Osteocyte (in vitro differentiated cells): ENCODE data around the gene HOXD4. TPM values are rescaled to one million over a fixed set of nuclear protein-coding genes. Genes with fewer than 3 reads are reported as not detected.

Source experiments
- DNase-seq: peaks from one replicate; pipeline ENCODE4 v3.0.0; 2021; ENCODE audit warnings: mixed read lengths; ENCODE audit not compliant: unreplicated experiment; ENCODE audit errors: extremely low spot score
- H3K27ac Mint-ChIP-seq: one replicate; pipeline ENCODE4 v1.8.0; 2021; ENCODE audit warnings: mild to moderate bottlenecking, mixed read lengths; ENCODE audit not compliant: unreplicated experiment
- H3K27me3 Mint-ChIP-seq: one replicate; pipeline ENCODE4 v1.8.0; 2021; ENCODE audit warnings: mixed read lengths; ENCODE audit not compliant: unreplicated experiment
- H3K36me3 Mint-ChIP-seq: one replicate; pipeline ENCODE4 v1.8.0; 2021; ENCODE audit warnings: mixed read lengths; ENCODE audit not compliant: unreplicated experiment
- H3K4me1 Mint-ChIP-seq: one replicate; pipeline ENCODE4 v1.8.0; 2021; ENCODE audit warnings: mixed read lengths; ENCODE audit not compliant: unreplicated experiment
- H3K4me3 Mint-ChIP-seq: one replicate; pipeline ENCODE4 v1.8.0; 2021; ENCODE audit warnings: mild to moderate bottlenecking, moderate library complexity, mixed read lengths; ENCODE audit not compliant: unreplicated experiment
- H3K9me3 Mint-ChIP-seq: one replicate; pipeline ENCODE4 v1.8.0; 2021; ENCODE audit warnings: mixed read lengths; ENCODE audit not compliant: unreplicated experiment
- total RNA-seq: library from RNA; stranded (reverse); gene quantifications from 2 replicates; pipeline ENCODE4 v1.2.1, GENCODE V29; 2021
- TF ChIP-seq, protein P1 (sequence below): fragments of 200-600 bp; sonication (generic); IDR thresholded peaks from 2 replicates; pipeline ENCODE4 v1.5.0; 2021; ENCODE audit warnings: antibody characterized with exemption, mild to moderate bottlenecking, moderate library complexity

Gene HOXD4
- total RNA-seq, 1 donor from 2014 or later: not detected

DNA sequence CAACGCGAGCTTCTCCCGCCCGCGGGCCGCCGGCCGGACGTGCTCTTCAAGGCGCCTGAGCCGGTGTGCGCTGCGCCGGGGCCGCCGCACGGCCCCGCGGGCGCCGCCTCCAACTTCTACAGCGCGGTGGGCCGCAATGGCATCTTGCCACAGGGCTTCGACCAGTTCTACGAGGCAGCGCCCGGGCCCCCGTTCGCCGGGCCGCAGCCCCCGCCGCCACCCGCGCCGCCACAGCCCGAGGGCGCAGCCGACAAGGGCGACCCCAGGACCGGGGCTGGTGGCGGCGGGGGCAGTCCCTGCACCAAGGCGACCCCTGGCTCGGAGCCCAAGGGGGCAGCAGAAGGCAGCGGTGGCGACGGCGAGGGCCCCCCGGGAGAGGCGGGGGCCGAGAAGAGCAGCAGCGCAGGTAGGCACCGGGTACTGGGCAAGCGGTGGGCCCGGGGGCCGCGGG lies 43.6 kb upstream of the HOXD4 start:
- H3K36me3 Mint-ChIP-seq: no peaks in the 10 kb centered on the region
- no peaks in the 10 kb centered on the region for H3K9me3 Mint-ChIP-seq
- peaks cover 27% of the 10 kb centered on the region for H3K4me1 Mint-ChIP-seq
- H3K27me3 Mint-ChIP-seq: peaks cover 83% of the 10 kb centered on the region
- no peak for DNase-seq
- no peak overlapping the region for H3K4me3 Mint-ChIP-seq
- no peak overlapping the region for H3K27ac Mint-ChIP-seq
- TF ChIP-seq, protein P1, sequence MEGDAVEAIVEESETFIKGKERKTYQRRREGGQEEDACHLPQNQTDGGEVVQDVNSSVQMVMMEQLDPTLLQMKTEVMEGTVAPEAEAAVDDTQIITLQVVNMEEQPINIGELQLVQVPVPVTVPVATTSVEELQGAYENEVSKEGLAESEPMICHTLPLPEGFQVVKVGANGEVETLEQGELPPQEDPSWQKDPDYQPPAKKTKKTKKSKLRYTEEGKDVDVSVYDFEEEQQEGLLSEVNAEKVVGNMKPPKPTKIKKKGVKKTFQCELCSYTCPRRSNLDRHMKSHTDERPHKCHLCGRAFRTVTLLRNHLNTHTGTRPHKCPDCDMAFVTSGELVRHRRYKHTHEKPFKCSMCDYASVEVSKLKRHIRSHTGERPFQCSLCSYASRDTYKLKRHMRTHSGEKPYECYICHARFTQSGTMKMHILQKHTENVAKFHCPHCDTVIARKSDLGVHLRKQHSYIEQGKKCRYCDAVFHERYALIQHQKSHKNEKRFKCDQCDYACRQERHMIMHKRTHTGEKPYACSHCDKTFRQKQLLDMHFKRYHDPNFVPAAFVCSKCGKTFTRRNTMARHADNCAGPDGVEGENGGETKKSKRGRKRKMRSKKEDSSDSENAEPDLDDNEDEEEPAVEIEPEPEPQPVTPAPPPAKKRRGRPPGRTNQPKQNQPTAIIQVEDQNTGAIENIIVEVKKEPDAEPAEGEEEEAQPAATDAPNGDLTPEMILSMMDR: no peak

DNA sequence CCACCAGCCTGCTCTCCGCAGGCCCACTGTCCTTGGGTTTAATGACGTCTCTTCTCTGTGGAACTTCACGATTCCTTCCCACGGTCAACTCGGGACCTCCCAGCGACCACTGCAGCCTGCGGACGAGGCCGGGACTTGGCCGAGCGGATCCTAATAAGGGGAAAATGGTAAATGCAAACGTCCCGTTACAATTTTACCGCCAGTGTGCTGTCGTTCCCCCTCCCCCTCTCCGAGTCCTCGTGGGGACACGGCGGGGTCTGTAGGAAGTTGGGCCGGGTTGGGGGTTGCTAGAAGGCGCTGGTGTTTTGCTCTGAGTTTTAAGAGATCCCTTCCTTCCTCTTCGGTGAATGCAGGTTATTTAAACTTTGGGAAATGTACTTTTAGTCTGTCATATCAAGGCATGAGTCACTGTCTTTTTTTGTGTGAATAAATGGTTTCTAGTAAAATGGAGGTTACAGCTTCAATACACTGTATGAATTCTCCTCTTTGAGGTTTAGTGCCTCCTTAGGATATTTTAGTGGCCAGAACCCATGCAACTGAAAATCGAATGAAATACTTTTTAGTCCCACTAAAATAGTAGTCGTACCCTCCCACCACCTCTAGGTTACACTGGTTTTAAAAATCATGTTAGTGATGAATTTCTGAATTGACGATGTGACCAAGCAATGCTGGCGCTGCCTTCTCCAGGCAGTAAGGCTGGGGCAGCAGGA lies 42.0 kb upstream of the HOXD4 start:
- H3K36me3 Mint-ChIP-seq: no peaks in the 10 kb centered on the region
- no peak overlapping the region for H3K27ac Mint-ChIP-seq
- no peak overlapping the region for H3K4me3 Mint-ChIP-seq
- TF ChIP-seq, protein P1: no peak
- no peak for DNase-seq
- peaks cover 25% of the 10 kb centered on the region for H3K4me1 Mint-ChIP-seq
- no peaks in the 10 kb centered on the region for H3K9me3 Mint-ChIP-seq
- H3K27me3 Mint-ChIP-seq: peaks cover 83% of the 10 kb centered on the region

DNA sequence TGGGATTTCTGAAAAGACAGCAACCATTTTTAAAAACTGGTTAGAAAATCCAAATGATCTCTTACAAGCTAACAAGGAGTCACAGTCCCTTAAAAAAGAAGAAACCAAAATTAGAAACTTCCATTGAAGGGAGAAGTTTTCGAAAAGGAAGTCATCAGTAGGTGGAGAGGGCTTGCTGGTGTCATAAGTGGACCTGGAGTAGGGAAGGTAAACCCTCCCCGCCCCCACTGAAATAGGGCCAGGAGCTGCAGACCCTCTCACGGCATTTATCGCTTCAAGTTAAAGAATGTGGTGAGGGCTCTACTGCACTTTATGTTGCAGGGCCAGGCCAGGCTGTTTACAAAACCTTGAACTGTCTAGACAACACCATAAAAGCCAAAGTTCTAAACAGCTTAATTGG lies 41.4 kb upstream of the HOXD4 start:
- no peak overlapping the region for H3K4me3 Mint-ChIP-seq
- TF ChIP-seq, protein P1: no peak
- no peak overlapping the region for H3K27ac Mint-ChIP-seq
- H3K4me1 Mint-ChIP-seq: peaks cover 21% of the 10 kb centered on the region
- H3K9me3 Mint-ChIP-seq: no peaks in the 10 kb centered on the region
- no peak for DNase-seq
- no peaks in the 10 kb centered on the region for H3K36me3 Mint-ChIP-seq
- H3K27me3 Mint-ChIP-seq: peaks cover 83% of the 10 kb centered on the region

DNA sequence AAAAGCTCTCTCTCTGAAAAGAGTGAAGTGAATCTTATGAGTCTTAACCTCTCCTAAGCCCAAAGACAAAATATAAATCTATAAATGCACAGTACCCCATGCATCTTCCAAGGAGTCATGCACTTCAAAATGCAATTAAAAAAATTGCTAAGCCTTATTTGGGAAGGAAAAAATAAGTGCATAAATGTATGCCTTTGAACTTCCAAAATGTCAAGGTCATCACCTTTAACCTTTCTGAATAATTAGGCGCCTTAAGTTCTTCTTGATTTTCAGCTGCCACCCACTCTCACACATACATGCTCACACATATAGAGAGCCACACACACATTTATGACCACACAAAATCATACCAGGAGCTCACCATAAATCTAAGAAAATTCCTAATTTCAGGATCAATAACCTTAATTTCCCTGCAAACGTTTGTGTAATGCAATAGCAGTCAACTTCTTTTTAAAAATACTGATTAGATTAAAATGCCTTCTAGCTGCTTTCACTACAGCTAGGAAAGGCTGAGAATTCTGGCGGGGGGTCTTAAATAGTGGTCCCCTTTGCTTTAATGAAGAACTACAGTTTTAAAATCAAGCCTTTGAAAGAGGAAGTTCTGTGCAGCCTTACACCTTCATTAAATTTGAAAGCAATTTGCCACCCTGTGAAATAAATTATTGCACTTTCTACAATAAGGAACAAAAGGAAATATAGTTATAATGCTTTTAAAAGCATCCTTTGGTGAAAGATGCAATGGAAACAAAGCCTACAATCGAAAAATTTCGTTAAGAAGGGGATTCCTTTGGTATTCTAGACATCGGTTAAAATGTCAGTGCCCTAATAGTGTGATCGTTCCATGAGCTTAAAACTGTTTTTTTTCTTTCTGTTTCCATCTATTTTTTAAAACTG lies 40.7 kb upstream of the HOXD4 start:
- H3K4me1 Mint-ChIP-seq: peaks cover 18% of the 10 kb centered on the region
- TF ChIP-seq, protein P1: no peak
- H3K9me3 Mint-ChIP-seq: no peaks in the 10 kb centered on the region
- H3K27ac Mint-ChIP-seq: no peak overlapping the region
- no peak overlapping the region for H3K4me3 Mint-ChIP-seq
- H3K36me3 Mint-ChIP-seq: no peaks in the 10 kb centered on the region
- DNase-seq: no peak
- peaks cover 83% of the 10 kb centered on the region for H3K27me3 Mint-ChIP-seq

DNA sequence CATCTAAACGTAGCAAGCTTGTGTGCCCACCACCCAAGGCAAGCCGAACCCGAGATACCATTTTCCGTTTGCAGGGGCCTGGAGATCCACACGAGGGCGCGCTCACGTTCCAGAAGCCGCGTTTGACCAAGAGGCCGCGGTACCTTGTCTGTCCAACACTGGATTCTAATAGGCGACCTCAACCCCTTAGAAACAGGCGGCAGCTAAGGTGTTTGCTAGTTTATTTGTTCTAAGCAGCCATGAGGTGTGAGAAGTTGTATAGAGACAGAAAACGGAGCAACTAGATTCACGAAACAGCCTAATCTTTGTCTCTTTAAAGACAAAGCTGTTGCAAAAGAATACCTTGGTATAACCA lies 40.1 kb upstream of the HOXD4 start:
- TF ChIP-seq, protein P1: peak; percentile 63
- DNase-seq: no peak
- Mint-ChIP-seq H3K27me3 (peaks cover 82% of the 10 kb centered on the region), H3K36me3 (no peaks in the 10 kb centered on the region), H3K4me1 (peaks cover 13% of the 10 kb centered on the region), H3K9me3 (no peaks in the 10 kb centered on the region), H3K27ac (no peak overlapping the region), H3K4me3 (no peak overlapping the region)
